Lung (tissue), 12 donors: ENCODE data around the gene SPAAR. TPM values are rescaled to one million over a fixed set of nuclear protein-coding genes. Genes with fewer than 3 reads are reported as not detected.

Experiments used
- ATAC-seq: fragments of 200-7000 bp; cut with Tn5 transposase; one replicate; pipeline ENCODE4 v1.9.1; 2020; ENCODE audit warnings: moderate number of reproducible peaks; ENCODE audit not compliant: insufficient read depth, low FRiP score
- DNase-seq, 3 donors: peaks; one replicate each; pipeline ENCODE4 v3.0.0-alpha.2; 2013 to 2017
- H3K27ac ChIP-seq, 2 donors: one replicate each; pipeline ENCODE4 v1.5.1; 2013; ENCODE audit warnings: mild to moderate bottlenecking in 2 of 2, moderate library complexity in 2 of 2, control low read depth in 1 of 2, inconsistent platforms in 1 of 2, low read depth in 1 of 2, low read length in 1 of 2
- H3K27me3 ChIP-seq, 3 donors: one replicate each; pipeline ENCODE4 v1.5.1; 2013; ENCODE audit warnings: low read length in 2 of 3; ENCODE audit not compliant: control insufficient read depth in 3 of 3, insufficient read depth in 3 of 3
- H3K36me3 ChIP-seq, 4 donors: one replicate each; pipeline ENCODE4 v1.5.1; 2013; ENCODE audit warnings: low read length in 4 of 4, mild to moderate bottlenecking in 1 of 4, moderate library complexity in 1 of 4; ENCODE audit not compliant: control insufficient read depth in 4 of 4, insufficient read depth in 4 of 4
- H3K4me1 ChIP-seq, 5 donors: one replicate each; pipeline ENCODE4 v1.5.1; 2013; ENCODE audit warnings: low read length in 5 of 5, mild to moderate bottlenecking in 2 of 5, moderate library complexity in 1 of 5; ENCODE audit not compliant: control insufficient read depth in 5 of 5, insufficient read depth in 5 of 5
- H3K4me3 ChIP-seq: one replicate; pipeline ENCODE4 v1.5.1; 2013; ENCODE audit warnings: mild to moderate bottlenecking, control low read depth, moderate library complexity
- H3K9ac ChIP-seq, 2 donors: one replicate each; pipeline ENCODE4 v1.5.1; 2013; ENCODE audit warnings: low read length in 2 of 2, control low read depth in 1 of 2; ENCODE audit not compliant: insufficient read depth in 1 of 2
- H3K9me3 ChIP-seq, 4 donors: one replicate each; pipeline ENCODE4 v1.5.1; 2013; ENCODE audit warnings: low read length in 3 of 4, mild to moderate bottlenecking in 1 of 4, moderate library complexity in 1 of 4; ENCODE audit not compliant: control insufficient read depth in 4 of 4, insufficient read depth in 3 of 4
- WGBS, 2 donors: extraction: QIAGEN DNeasy Blood & Tissue Kit; methylation state at CpG; one replicate each; pipeline ENCODE4 v1.1.7; 2013; 5-methylcytosine and 5-hydroxymethylcytosine counted together
- polyA plus RNA-seq, 2 donors: library from polyadenylated mRNA; stranded (reverse); fragments of 200-250 nt; gene quantifications; one replicate each; pipeline ENCODE4 v1.2.1, GENCODE V29; 2013
- total RNA-seq, 2 donors: library from RNA; depleted of rRNA in 1 of 2; stranded (reverse); fragments of >200 nt in 1 of 2; gene quantifications; one replicate each; pipeline ENCODE4 v1.2.1, GENCODE V29; 2014 to 2021
- TF ChIP-seq, protein P1 (sequence below): IDR thresholded peaks from 2 replicates; pipeline ENCODE4 v1.5.1; 2012; ENCODE audit warnings: mild to moderate bottlenecking; ENCODE audit errors: control extremely low read depth, extremely low read depth
- donor health status: control.
- donor health status: control.
- donor health status: Bipolar disorder and iron deficiency.
- donor health status: healthy.
- donor health status: DM: yes; HTN: yes; CAD: no.

The SPAAR gene
- total and polyA plus RNA-seq, 4 donors = 3.7 to 6.7 (median 5.7) TPM

DNA sequence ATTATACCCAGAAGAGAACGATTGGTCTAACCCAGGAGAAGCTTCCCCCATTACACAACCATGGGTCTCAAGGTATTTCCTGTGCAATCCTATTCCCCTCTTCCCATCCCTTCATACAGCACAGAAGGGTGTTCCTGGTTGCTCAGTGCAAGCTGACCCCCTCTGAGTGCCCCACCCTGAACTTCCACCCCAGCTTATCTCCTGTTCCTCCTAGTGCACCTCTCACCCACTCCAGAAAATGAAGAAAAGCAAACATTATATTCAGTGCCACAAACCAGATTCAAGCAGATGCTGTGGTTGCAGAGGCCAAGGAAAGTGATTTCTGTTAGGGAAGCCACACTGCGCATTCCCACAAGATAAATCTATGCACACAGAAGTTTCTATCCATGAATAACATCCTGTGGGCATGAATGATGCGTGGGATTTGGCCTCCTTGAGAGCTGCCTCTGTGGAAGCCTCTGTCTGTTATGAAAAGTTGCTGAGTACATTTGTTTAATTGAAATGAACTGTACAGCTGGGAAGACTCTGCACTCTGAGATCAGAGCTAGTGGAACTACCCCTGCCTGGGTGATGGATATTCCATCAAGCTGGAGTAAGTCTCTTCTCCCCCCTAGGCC, 50.9 kb downstream of the SPAAR start:
- Histone ChIP-seq H3K9me3 (no peaks in the 10 kb centered on the region), H3K27ac (no peak overlapping the region), H3K9ac (no peak overlapping the region), H3K27me3 (peaks cover 0 to 3% (median 0%) of the 10 kb centered on the region in 3 donors), H3K4me3 (no peak overlapping the region), H3K36me3 (no peaks in the 10 kb centered on the region), H3K4me1 (no peaks in the 10 kb centered on the region)
- WGBS, 2 donors = 56 to 64% methylated on average over 3 of the region's 3 CpGs
- TF ChIP-seq, protein P1, sequence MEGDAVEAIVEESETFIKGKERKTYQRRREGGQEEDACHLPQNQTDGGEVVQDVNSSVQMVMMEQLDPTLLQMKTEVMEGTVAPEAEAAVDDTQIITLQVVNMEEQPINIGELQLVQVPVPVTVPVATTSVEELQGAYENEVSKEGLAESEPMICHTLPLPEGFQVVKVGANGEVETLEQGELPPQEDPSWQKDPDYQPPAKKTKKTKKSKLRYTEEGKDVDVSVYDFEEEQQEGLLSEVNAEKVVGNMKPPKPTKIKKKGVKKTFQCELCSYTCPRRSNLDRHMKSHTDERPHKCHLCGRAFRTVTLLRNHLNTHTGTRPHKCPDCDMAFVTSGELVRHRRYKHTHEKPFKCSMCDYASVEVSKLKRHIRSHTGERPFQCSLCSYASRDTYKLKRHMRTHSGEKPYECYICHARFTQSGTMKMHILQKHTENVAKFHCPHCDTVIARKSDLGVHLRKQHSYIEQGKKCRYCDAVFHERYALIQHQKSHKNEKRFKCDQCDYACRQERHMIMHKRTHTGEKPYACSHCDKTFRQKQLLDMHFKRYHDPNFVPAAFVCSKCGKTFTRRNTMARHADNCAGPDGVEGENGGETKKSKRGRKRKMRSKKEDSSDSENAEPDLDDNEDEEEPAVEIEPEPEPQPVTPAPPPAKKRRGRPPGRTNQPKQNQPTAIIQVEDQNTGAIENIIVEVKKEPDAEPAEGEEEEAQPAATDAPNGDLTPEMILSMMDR = no peak
- DNase-seq (no peak), ATAC-seq (no peak)

Other genes with a start within 250 kb of the SPAAR start
- 1 to 10 TPM; 1.3 TPM for gene ARHGEF39, start 244.3 kb upstream of the SPAAR start, total RNA-seq
- 1 to 10 TPM in 1 of 2 donors, under 1 TPM in 1; 0.47 to 1.4 TPM for gene ARHGEF39, start 244.3 kb upstream of the SPAAR start, polyA plus RNA-seq
- gene CA9, start 235.6 kb upstream of the SPAAR start, total RNA-seq = 1 to 10 TPM in 1 of 2 donors, under 1 TPM in 1; 0.88 to 1.6 TPM
- gene CA9, start 235.6 kb upstream of the SPAAR start, polyA plus RNA-seq = 1 to 10 TPM; 1.1 to 2.4 TPM
- gene TPM2, start 219.6 kb upstream of the SPAAR start, total RNA-seq = 100 to 1,000 TPM in 1 of 2 donors, 10 to 100 TPM in 1; 96.0 to 229 TPM
- gene TPM2, start 219.6 kb upstream of the SPAAR start, polyA plus RNA-seq = 100 to 1,000 TPM; 189 to 494 TPM
- gene TLN1, start 177.3 kb upstream of the SPAAR start, total RNA-seq = 100 to 1,000 TPM; 206 to 501 TPM
- 100 to 1,000 TPM in 1 of 2 donors, 10 to 100 TPM in 1; 71.5 to 319 TPM for gene TLN1, start 177.3 kb upstream of the SPAAR start, polyA plus RNA-seq
- gene CREB3, start 176.8 kb upstream of the SPAAR start, total RNA-seq = 10 to 100 TPM; 25.1 to 43.3 TPM
- 10 to 100 TPM; 38.7 to 39.0 TPM for gene CREB3, start 176.8 kb upstream of the SPAAR start, polyA plus RNA-seq
- 10 to 100 TPM; 42.4 to 78.7 TPM for gene GBA2, start 160.3 kb upstream of the SPAAR start, total RNA-seq
- 10 to 100 TPM; 44.2 to 48.2 TPM for gene GBA2, start 160.3 kb upstream of the SPAAR start, polyA plus RNA-seq
- 10 to 100 TPM; 13.0 to 33.2 TPM for gene RGP1, start 160.2 kb upstream of the SPAAR start, total RNA-seq
- 10 to 100 TPM; 11.7 to 12.9 TPM for gene RGP1, start 160.2 kb upstream of the SPAAR start, polyA plus RNA-seq
- 1 to 10 TPM in 1 of 2 donors, not detected in 1; 1.6 TPM for gene MSMP, start 155.2 kb upstream of the SPAAR start, total RNA-seq
- gene MSMP, start 155.2 kb upstream of the SPAAR start, polyA plus RNA-seq = 1 to 10 TPM in 1 of 2 donors, under 1 TPM in 1; 0.62 to 1.2 TPM
- gene NPR2, start 117.9 kb upstream of the SPAAR start, total RNA-seq = 10 to 100 TPM; 16.0 to 16.1 TPM
- gene NPR2, start 117.9 kb upstream of the SPAAR start, polyA plus RNA-seq = 10 to 100 TPM in 1 of 2 donors, 1 to 10 TPM in 1; 6.2 to 11.1 TPM
- 10 to 100 TPM; 11.1 to 20.6 TPM for gene SPAG8, start 97.2 kb upstream of the SPAAR start, total RNA-seq
- gene SPAG8, start 97.2 kb upstream of the SPAAR start, polyA plus RNA-seq = 1 to 10 TPM; 5.8 to 6.9 TPM
- 10 to 100 TPM; 19.9 to 64.9 TPM for gene HINT2, start 94.4 kb upstream of the SPAAR start, total RNA-seq
- gene HINT2, start 94.4 kb upstream of the SPAAR start, polyA plus RNA-seq = 100 to 1,000 TPM in 1 of 2 donors, 10 to 100 TPM in 1; 52.6 to 112 TPM
- gene FAM221B, start 80.8 kb upstream of the SPAAR start, total RNA-seq = under 1 TPM; 0.14 to 0.25 TPM
- under 1 TPM; 0.10 to 0.13 TPM for gene FAM221B, start 80.8 kb upstream of the SPAAR start, polyA plus RNA-seq
- 10 to 100 TPM; 11.6 to 13.1 TPM for gene TMEM8B, start 80.3 kb upstream of the SPAAR start, total RNA-seq
- 1 to 10 TPM; 6.3 to 6.6 TPM for gene TMEM8B, start 80.3 kb upstream of the SPAAR start, polyA plus RNA-seq
- not detected for gene OR13J1, start 39.1 kb upstream of the SPAAR start, total RNA-seq
- not detected for gene OR13J1, start 39.1 kb upstream of the SPAAR start, polyA plus RNA-seq
- gene HRCT1, start 3.3 kb upstream of the SPAAR start, total RNA-seq = 10 to 100 TPM in 1 of 2 donors, not detected in 1; 14.1 TPM
- 1 to 10 TPM; 1.7 to 6.3 TPM for gene HRCT1, start 3.3 kb upstream of the SPAAR start, polyA plus RNA-seq
- not detected for gene OR2S2, start 48.7 kb downstream of the SPAAR start, total RNA-seq
- not detected for gene OR2S2, start 48.7 kb downstream of the SPAAR start, polyA plus RNA-seq
- 10 to 100 TPM; 16.0 to 19.3 TPM for gene RECK, start 127.4 kb downstream of the SPAAR start, total RNA-seq
- 1 to 10 TPM; 4.5 to 8.1 TPM for gene RECK, start 127.4 kb downstream of the SPAAR start, polyA plus RNA-seq
- 100 to 1,000 TPM in 1 of 2 donors, 10 to 100 TPM in 1; 17.4 to 112 TPM for gene GLIPR2, start 227.2 kb downstream of the SPAAR start, total RNA-seq
- 10 to 100 TPM; 61.6 to 90.0 TPM for gene GLIPR2, start 227.2 kb downstream of the SPAAR start, polyA plus RNA-seq